Stimulated activated CD4-positive, alpha-beta T cell treated with anti-CD3 and anti-CD28 coated beads, Interleukin-4, amount 100 ng/mL, for 48 hours (primary cell): ENCODE data around the gene IGLL5.
"Not testable (repeated sequence)": the region's sequence is repeated elsewhere in the genome, so short reads cannot be mapped to it uniquely, and the experiment has no call there.

Source experiments
- DNase-seq, 2 donors: peaks; one replicate each; pipeline ENCODE4 v3.0.0-alpha.2; 2020; ENCODE audit warnings: low read depth in 2 of 2

IGLL5 gene

DNA sequence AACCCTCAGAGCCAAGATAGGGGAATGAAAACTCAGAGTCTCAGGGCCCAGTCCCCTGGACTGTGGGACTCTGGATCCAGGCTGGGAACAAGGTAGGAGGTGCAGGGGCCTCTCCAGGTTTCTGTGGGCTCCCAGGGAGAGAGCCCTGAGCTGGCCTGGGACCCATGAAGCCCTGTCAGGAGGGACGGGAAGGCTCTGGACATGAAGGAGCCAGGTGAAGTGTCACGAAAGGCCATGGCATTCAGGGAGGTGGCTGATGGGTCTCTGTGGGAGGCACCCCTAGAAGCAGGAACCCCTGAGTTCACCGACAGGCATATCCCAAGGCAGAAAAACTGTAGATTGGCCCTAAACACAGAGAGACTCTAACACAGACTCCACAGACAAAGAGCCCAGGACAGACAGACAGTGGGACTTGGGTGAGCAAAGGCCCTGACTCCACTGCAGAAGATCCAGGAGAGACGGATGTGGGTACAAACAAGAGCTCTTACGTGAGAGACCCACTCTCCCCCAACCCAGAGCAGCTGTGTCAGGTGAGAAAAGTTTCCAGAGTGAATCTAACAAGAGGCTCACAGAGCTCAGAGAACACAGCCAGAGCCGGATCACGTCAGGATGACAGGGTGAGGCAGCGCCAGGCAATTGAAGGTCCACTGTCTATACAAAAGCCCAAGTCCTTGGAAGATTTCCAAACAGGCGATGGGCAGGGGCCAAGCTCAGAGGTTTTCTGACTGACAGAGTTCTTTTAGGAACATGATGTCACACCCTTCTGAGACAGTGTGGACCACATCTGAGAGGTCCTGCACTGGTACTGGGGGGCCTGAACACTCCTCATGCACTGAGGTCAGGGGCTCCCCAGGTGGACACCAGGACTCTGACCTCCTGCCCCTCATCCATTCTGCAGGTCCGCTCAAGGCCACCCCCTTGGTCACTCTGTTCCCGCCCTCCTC lies 27.4 kb downstream of the IGLL5 start:
- no peak for DNase-seq

DNA sequence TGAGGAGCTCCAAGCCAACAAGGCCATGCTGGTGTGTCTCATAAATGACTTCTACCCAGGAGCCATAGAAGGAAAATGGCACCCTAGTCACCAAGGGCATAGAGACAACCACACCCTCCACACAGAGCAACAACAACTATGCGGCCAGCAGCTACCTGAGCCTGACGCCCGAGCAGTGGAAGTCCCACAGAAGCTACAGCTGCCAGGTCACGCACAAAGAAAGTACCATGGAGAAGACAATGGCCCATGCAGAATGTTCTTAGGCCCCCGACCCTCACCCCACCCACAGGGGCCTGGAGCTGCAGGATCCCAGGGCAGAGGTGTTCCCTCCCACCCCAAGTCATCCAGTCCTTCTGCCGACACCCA lies 28.0 kb downstream of the IGLL5 start:
- no peak for DNase-seq

DNA sequence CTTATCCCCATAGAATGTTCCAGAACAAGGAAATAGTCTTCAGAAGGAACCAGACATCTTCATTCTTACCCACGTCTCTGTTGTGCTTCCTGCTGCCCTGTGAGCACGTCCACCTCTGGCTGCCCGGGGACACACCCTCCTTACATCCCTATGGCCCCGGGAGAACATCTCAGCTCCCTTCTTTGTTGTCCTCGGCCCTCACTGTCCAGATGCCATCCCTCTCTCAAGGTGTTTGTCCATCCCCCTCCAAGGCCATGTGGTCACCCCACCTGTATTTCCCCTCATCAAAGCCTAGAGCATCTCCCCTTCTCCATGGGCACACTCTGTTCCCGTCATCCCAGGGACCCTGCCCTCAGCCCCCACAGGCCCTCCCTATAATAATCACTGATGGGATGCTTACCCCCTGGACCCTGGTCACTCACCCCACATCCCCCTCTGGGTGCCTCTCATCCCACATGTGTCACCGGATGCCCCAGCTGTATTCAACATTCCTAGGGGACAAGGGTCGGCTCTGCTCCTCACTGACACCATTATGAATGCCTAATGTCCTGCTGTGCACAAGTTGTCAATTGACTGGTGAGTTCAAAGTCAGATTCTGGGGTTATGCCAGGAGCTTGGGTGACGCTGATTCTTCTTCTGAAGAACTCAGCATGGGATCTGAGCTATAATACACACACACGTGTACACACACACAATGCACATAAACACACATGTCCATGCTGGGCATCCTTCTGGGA lies 28.8 kb downstream of the IGLL5 start:
- no peak for DNase-seq

DNA sequence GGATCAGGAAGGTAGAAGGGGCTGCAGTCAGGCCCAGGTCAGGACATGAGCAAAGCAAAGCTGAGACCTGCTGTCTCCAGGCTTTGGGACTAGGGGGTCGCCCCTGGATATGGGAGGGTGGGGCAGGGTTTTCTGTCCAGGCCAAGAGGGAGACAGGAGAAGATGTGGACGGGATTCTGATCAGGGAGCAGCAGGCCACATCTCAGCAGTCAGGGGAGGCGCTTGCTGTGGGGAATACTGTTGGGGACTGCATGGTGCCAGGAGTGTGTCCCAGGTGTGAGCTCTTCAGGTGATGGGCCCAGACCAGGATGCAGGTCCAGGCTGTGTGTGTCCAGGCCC lies 29.3 kb downstream of the IGLL5 start:
- DNase-seq = no peak

GRCh38 chr22:22917377-22917776 lies 29.8 kb downstream of the IGLL5 start:
- no peak for DNase-seq

DNA sequence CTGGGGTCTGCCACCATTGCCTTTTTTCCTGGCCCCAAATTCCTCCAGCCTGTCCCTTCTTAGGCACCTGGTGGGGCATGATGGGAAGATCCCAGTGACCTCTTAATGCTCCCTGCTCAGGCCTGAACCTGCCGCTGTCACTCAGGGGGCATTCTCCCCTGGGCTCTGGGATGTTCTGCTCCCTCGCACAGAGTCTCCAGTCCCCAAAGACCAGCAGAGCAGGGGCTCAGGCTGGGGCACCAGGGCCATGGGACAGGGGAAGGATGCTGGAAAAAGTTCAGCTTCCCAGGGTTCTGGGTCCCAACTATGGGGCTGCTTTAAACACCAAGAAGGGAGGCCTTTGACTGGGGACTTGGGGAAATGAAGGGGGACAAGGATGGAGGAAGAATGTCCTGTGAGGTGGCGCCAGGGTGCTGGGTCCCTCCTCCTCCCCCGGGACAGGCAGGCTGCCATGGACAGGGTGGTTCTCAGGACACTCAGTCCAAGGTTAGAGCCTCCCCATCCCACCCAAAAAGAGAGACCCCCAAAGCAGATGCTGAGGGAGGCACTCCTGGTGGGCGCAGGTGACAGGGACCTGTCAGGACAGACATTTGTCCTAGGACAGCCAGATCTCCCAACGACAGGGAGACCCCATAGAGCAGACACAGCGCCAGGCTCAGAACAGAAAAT lies 30.8 kb downstream of the IGLL5 start:
- DNase-seq = no peak

DNA sequence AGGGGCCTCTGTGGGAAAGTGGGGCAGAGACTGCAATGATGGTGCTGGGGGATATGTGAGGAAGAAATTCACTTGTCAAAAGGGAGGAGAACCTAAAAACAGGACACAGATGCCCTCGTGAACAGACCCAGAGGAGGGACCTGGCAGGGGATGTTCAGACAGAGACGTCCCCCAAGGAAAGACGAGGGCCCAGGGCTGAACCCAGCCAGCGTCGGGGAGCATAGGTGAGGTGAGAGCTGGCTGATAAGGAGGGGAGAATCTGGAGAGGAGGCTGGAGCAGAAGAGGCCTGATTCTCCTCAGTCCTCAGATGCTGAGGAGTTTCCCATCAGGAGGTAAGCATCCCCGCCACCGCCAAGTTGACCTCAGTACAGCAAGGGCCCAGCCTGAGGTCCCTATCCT lies 31.4 kb downstream of the IGLL5 start:
- DNase-seq = no peak

GRCh38 chr22:22920104-22920654 lies 32.6 kb downstream of the IGLL5 start:
- DNase-seq = no peak

GRCh38 chr22:22920910-22921550 lies 33.4 kb downstream of the IGLL5 start:
- no peak for DNase-seq

- no peak for DNase-seq
Observed at GRCh38 chr22:22921575-22921974, 34.0 kb downstream of the IGLL5 start.

- DNase-seq = not testable (repeated sequence)
Observed at GRCh38 chr22:22922092-22922953, 34.7 kb downstream of the IGLL5 start.

- no peak for DNase-seq
Observed at GRCh38 chr22:22922954-22923319, 35.3 kb downstream of the IGLL5 start.

DNA sequence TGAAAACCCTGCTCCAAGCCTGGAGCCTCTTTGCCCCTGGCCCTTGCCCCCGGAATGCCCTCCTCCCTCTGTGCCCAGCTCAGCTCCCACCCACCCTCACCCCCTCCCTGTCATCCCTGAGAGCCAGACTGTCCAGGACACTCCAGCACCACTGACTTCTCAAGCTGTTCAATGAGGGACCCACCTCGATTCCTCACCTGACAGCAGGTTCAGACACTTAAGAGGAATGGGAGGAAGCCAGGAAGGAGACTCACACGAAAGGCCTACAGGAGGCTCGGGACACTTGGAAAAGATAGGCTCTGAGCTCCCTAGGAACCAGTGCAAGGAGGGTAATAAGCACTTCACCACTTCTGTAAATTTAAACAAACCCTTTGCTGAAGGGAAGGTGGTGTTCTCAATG lies 35.8 kb downstream of the IGLL5 start:
- DNase-seq = no peak

DNA sequence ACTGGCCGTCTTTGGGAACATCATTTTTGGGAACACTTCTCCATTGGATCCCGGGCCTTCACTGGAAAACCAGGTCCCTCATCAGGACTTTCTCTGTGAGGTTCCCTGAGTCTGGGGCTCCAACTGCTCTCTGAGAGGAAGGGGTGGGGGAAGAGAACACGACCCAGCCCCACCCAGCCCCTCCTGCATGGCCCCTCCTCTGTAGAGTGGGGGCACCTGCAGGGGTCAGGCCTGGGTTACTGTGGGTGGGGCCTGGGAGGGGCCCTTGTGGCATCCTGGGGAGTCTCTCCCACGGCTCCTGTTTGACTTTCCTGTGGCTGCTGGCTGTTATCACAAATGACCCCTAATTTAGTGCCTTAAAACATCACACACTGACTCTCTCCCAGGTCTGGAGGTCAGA lies 36.3 kb downstream of the IGLL5 start:
- no peak for DNase-seq

GRCh38 chr22:22924369-22925145 lies 36.9 kb downstream of the IGLL5 start:
- no peak for DNase-seq

DNA sequence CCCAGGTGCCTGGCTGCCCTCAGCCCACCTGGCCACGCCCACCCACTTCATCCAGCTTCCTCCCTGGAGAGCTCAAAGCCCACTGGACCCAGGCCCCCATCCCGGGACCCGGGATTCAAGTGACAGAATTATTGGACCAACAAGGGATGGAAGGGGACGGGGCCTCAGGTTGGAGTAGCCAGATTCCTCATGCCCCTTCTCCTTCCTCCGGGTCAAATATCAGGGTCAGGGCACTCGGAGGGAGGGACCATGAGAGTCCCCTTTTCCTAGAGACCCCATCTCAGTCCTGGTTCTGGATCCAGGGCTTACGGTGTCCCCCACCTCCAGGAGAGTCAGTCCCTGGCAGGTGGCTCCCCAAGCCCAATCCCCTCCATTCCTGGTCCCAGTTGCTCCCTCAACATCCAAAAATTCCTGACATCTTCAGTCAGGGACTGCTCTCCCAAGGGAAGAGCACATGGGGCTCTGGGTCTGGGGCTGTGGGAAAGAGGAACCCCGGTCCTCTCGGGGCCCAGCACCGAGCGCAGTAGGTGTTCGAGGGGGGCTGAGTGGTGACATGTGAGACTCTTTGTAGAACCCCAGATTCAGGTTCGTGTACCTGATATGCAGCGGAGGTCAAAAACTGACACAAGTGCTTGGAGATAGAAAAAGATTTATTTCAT lies 37.7 kb downstream of the IGLL5 start:
- no peak for DNase-seq

- DNase-seq = no peak
Observed at GRCh38 chr22:22925805-22926369, 38.3 kb downstream of the IGLL5 start.

- DNase-seq = no peak
Observed at GRCh38 chr22:22926370-22927195, 39.0 kb downstream of the IGLL5 start.
